Ishikawa (cell line): ENCODE results near the gene AMMECR1.

Source experiments
- RAD21 ChIP-seq: IDR thresholded peaks from 2 replicates; pipeline ENCODE4 v1.6.1; 2012; ENCODE audit warnings: low read depth
- TF ChIP-seq, protein P1 (sequence below): IDR thresholded peaks from 2 replicates; pipeline ENCODE4 v1.6.1; 2012; ENCODE audit warnings: low read depth, mild to moderate bottlenecking

DNA sequence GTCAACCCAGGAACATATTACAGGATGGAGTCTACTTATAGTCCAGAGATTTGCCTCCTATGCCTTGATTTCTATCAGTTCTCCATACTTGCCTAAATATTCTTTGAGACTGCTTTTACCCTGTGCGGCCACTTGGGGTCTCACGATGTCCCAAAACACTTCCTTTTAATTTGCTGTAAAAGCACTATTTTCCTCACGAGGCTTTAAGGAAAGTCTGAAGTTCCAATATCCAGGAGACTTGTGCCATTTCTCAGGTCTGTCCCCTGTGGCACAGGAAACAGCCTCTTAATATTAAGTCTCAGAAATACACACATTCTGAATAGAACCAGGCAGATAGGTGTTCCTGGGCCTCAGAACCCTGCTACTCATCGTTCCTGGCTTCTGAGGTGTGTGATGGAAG is 172.0 kb downstream of the AMMECR1 start:
- TF ChIP-seq RAD21: no peak
- TF ChIP-seq, protein P1, sequence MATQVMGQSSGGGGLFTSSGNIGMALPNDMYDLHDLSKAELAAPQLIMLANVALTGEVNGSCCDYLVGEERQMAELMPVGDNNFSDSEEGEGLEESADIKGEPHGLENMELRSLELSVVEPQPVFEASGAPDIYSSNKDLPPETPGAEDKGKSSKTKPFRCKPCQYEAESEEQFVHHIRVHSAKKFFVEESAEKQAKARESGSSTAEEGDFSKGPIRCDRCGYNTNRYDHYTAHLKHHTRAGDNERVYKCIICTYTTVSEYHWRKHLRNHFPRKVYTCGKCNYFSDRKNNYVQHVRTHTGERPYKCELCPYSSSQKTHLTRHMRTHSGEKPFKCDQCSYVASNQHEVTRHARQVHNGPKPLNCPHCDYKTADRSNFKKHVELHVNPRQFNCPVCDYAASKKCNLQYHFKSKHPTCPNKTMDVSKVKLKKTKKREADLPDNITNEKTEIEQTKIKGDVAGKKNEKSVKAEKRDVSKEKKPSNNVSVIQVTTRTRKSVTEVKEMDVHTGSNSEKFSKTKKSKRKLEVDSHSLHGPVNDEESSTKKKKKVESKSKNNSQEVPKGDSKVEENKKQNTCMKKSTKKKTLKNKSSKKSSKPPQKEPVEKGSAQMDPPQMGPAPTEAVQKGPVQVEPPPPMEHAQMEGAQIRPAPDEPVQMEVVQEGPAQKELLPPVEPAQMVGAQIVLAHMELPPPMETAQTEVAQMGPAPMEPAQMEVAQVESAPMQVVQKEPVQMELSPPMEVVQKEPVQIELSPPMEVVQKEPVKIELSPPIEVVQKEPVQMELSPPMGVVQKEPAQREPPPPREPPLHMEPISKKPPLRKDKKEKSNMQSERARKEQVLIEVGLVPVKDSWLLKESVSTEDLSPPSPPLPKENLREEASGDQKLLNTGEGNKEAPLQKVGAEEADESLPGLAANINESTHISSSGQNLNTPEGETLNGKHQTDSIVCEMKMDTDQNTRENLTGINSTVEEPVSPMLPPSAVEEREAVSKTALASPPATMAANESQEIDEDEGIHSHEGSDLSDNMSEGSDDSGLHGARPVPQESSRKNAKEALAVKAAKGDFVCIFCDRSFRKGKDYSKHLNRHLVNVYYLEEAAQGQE: no peak
